Fibroblast of skin of back (primary cell): ENCODE measurements around the gene STK33.

Experiments used
- DNase-seq: peaks from one replicate; pipeline ENCODE4 v3.0.0-alpha.2; 2013

STK33 gene

GRCh38 chr11:8372641-8373381, 221.2 kb downstream of the STK33 start:
- DNase-seq = no peak

GRCh38 chr11:8371516-8371884, 222.5 kb downstream of the STK33 start:
- no peak for DNase-seq

DNA sequence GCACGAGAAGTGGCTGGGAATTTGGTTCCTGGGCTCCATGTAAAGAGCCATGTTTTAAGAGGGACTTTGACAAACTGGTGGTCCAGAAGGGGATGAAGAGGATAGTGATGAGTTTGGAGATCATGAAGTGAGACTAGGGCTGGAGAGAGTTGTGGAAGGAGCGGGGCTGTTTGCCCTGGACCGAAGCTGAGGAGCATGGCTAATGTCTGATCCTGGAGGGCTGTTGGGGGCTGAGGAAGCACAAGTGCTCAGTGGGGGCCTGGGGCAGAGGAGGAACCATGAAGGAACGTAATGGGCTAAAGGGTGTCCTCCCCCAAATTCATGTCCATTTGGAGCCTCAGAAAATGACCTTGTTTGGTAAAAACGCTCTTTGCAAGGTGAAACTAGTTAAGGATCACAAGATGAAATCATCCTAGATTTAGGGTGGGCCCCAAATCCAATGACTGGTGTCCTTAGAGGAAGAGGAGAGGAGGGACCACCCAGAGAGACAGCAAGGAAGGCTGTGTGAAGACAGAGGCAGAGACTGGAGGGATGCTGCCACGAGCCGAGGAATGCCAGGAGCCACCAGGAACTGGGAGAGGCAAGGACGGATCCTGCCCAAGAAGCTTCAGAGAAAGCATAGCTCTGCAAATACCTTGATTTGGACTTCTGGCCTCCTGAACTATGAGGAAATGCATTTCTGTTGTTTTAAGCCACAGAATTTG, 223.1 kb downstream of the STK33 start:
- DNase-seq = no peak

DNA sequence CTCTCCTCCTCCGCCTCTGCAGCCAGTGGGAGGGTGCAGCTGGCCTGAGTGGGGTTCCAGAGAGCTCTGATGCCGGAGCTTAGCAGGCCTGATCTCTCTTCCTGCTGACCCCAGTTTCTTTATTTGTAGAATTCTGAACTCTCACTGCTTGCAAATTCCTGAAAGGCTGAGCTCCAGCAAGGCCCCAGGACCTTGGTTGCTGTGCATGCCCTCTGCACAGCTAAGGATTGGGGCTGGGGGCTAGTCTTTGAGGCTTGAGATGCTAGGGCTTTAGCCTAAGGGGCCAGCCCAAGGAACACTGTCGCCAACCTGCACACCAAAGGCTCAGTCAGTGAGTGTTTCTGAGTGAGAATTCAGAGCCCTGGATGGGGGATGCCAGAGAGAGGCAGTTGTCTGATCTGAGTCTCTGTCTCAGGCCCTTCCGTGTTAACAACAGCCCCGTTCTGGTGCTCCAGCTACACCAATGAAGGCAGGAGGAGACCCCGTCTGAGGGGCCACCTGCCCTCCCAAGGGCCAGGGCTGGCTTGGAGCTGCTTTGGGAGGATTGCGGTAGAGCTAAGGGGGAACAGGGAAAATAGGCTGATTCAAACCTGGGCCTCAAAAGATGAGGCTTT, 224.3 kb downstream of the STK33 start:
- DNase-seq = no peak

DNA sequence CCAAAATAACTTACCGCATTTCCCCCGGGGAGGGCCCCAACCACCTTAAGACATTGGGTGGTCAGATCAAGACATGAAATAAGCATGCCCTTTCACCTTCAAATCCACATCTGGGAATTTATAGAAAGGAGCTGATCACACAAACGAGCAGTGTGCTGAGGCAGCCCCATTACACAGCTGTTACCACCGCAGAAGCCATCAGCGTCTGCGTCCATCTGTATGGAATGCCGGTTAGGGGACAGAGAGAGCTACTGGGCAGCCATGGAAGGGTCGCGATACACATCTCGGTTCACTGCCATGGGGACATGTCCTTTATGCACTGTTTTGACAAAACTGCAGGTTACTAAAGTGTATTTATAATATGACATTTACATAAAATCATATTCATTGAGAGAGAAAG, 225.3 kb downstream of the STK33 start:
- DNase-seq = no peak

GRCh38 chr11:8368194-8368593, 225.8 kb downstream of the STK33 start:
- DNase-seq = no peak

- DNase-seq = no peak
Measured at GRCh38 chr11:8366316-8366715, 227.7 kb downstream of the STK33 start.

GRCh38 chr11:8365216-8365941, 228.6 kb downstream of the STK33 start:
- DNase-seq = no peak

DNA sequence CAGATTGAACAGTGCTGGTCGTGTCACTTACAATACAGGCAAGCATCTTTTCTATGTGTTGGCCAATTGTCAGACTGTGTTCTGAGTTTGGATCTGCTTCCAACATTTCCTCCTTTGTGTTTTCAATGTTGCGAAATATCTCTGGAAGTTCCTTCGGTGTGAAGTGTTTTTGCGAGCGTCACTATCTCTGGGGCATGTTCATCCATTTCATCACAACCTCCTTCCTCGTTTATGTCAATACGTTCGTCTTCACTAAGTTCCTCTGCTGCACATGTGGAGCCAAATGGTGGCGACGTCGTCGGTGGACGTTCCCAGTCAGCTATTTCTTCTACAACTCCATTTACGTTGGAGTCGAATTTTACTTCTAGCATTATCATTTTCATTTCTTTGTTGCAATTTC, 230.1 kb downstream of the STK33 start:
- no peak for DNase-seq

DNA sequence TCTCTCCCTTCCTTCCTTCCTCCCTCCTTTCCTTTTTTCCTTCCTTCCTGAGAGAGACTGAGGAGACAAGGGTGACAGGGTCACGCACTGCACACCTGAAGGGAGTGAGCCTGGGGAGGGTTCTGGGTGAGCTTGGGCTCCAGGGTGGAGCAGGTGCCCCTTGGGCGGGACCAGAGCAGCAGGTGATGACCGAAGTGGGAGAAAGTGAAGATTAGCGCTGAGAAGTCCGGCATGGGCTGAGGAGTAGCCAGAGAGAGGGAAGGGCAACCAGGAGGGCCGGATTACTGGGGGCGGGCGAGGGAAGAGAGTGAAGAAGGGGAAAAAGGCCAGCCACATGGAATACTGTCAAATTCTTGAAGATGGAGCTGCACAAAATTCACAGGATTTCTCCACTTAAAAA, 231.1 kb downstream of the STK33 start:
- DNase-seq = no peak

GRCh38 chr11:8362491-8362890, 231.5 kb downstream of the STK33 start:
- DNase-seq = no peak

- DNase-seq = no peak
Measured at GRCh38 chr11:8361664-8362210, 232.3 kb downstream of the STK33 start.

DNA sequence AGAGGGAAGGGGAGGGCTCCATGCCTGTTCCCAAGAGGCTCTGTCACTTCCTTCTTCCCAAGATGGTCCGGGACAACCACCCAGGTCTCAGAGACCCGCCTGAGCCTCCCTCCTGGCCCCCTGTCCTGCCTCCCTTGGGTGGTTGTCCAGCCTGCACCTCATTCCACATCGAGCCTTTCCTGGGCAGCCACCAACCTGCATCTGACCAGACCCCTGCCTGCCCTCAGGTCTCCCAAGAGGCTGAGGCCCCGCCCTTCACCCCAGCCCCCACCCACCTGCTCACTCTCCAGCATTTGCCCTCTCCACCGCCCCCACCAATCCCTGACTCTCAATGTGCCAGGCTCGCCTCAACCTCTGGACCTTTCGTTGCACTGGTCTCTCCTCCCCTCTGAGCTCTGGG, 232.8 kb downstream of the STK33 start:
- DNase-seq = no peak

- no peak for DNase-seq
Measured at GRCh38 chr11:8360086-8360828, 233.8 kb downstream of the STK33 start.

DNA sequence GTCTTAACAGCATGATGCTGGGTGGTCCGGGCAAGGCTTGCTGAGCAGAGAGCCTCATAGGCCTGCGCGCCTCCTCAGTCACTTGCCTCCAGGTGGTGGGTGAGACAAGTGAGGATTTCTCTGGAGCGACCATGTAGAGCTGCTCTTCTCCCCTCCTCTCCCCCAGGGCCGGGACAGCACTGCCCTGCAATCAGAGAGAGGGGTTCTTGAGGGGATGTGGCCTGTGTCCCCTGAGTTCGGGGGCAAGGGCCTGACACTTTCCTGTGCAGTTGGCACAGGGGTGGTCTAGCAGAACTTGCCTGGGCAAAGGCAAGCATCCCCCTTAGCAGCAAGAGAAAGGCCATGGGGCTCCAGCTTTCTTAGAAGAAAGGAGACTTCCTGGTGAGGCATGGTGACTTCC, 234.5 kb downstream of the STK33 start:
- DNase-seq = no peak

DNA sequence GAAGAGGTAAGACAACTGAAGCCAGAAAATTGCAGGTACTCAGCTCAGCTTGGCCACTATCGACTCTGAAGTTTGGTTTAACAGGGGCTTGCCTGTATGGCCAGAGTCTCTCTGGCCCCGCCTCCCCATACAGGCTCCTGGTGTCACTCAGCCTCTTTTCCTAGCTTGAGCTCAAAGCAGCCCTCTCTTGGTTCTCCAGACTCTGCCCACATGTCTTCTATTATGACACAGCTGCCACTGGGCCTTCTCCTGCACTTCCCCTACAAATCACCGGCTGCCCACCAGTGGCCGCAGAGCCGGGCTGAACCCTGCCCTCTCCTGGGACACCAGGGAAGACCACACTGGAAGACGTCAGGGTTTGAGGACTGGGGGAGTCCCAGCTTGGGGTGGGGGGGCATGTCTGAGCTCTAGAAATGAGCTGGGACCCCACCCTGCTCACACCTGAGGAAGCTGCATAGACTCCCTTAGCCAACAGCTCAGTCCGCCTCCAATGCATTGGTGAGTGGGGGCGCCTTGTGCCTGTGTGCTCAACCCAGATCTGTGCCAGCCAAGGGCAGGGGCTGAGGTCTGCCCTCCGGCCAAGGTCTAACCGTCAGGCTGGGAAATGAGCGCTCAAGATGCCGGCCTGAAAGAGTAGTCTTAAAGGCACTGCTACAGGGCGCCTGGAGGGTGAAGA, 236.0 kb downstream of the STK33 start:
- DNase-seq = no peak

DNA sequence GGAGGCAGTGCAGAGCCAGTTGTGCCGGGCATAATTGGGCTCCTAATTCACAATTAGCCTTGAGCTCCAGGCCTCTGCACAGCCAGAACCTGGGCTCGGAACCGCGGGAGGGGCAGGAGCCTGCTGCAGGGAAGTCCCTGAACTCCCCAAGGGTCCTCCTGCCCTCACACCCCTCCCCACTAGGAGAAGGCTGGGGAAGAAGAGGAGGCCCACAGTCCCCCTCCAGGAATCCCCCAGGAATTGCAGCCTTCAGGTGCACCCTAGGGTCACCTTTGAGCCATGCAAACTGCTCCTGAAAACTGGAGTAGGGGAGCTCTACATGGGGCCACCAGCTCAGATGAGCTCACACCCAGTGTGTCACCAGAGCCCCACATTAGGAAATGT, 236.5 kb downstream of the STK33 start:
- no peak for DNase-seq

DNA sequence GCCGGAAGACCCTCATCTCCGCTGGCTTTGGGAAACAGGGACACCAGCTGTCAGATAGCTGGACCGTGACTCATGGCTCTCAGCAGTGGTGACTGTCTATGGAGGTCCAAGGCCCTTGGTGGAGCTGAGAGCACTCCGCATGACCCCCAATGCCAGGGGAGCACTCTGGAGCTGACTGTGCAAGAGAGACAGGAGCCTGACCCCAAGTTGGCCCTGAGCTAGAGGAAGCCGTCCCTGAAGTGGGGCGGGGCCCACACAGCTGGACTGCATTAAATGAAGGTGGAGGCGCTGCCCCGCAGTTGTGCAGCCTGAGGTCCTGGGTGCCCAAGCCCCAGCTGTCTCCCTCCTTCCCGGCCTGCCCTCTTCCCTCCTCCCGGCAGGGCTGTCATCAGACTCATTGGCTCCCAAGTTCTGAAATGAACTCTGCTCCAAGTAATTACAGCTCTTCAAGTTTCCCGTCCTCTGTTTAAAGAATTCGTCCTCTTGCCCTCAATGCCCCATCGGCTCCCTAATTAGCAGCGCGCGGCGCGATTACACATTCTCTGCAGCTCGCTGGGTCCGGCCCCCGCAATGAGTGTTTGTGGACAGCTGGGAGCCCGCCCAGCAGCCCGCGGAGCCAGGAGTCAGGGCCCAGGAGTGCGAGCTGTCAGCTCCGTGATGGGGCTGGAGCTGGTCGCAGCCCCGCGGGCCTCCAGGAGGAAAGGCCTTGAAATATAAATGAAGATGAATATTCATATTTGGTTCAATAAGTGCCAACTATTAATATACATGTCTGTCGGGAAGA, 237.1 kb downstream of the STK33 start:
- DNase-seq = no peak

DNA sequence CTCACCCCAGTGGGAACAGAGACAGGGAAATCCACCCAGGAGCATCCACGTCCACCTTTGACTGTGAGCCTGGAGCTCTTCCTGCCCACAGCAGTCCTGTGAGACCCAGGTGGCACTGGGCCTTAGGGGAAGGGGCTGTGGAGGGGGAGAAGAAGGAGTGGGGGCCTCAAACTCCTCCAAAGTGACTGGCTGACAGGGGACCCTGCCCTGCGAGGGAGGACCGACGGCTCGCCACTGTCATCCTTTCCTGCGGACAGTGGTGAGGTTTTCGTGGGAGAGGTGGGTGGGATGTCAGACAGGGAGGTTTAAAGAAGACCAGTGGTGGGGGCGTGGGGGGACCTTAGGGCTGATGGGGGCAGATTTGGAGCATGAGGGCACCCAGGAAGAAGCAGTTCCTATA, 237.8 kb downstream of the STK33 start:
- no peak for DNase-seq

DNA sequence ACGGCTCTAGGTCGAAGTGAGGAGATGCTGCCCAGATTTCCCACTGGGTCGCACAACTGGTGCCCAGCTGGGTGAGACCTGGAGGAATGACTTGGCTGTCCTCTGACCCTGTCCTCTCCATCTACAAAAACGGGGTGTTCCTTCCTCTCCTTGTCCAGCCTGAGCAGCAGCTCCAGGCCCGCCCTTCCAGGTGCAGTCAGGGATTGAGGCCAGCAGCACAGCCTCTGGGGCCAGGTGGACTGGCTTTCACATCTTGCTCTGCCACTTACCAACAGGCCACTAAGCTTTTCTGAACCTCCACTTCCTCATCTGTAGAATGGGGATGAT, 238.6 kb downstream of the STK33 start:
- DNase-seq = no peak
